K562 (cell line): ENCODE results near the gene BCR. TPM values are rescaled to one million over a fixed set of nuclear protein-coding genes. Genes with fewer than 3 reads are reported as not detected.

Source experiments
- ATAC-seq: fragments of 200-7000 bp; cut with Tn5 transposase; 3 replicates; pipeline ENCODE4 v1.9.1; 2020; ENCODE audit warnings: moderate library complexity
- BruUV-seq: library from RNA; stranded (reverse); fragments of 400-500 nt; replicated peaks from 2 replicates; lab custom pipeline; 2021; lab: Mats Ljungman, UMichigan
- CTCF ChIA-PET: fragments of 300-600 bp; formaldehyde crosslinking; extraction: SDS; loops from one replicate; lab custom pipeline; 2021; ENCODE audit warnings: low intra/inter-chr PET ratio; lab: Yijun Ruan, JAX
- POLR2A ChIA-PET: fragments of 300-600, 350-650 bp; sonication (Branson Sonifier 250); formaldehyde crosslinking; extraction: SDS; loops from one replicate; lab custom pipeline; 2021; ENCODE audit warnings: antibody characterized with exemption, inconsistent platforms; lab: Yijun Ruan, JAX
- DNase-seq, 4 experiments: peaks; one replicate each; pipeline versions ENCODE4 v3.0.0 to v3.0.0-alpha.2; 2011 to 2018; ENCODE audit warnings: low spot score in 3 of 4, mixed read lengths in 3 of 4; ENCODE audit errors: extremely low read depth in 1 of 4
- FAIRE-seq: peaks from 2 replicates; lab custom pipeline; 2011; peaks lifted over from hg19 to GRCh38; lab: Jason Lieb, UNC
- H2AFZ ChIP-seq: 2 replicates; pipeline ENCODE4 v1.6.0; 2011; ENCODE audit warnings: low read depth, low read length, control low read depth, inconsistent platforms
- H3K27ac ChIP-seq: fragments of 200-600 bp; 3 replicates; pipeline ENCODE4 v1.8.0; 2011; ENCODE audit warnings: low read depth, mild to moderate bottlenecking, control low read depth, inconsistent platforms, low read length, moderate library complexity, mixed read lengths; ENCODE audit errors: extremely low read depth
- H3K27me3 ChIP-seq, 2 experiments: fragments of 300-600 bp in 1 of 2; 2 replicates in 1 of 2; 3 replicates in 1 of 2; pipeline versions ENCODE4 v1.6.0 to v1.8.0; 2011; ENCODE audit warnings: inconsistent platforms in 2 of 2, low read length in 2 of 2, mild to moderate bottlenecking in 1 of 2, mixed read lengths in 1 of 2, moderate library complexity in 1 of 2; ENCODE audit not compliant: control insufficient read depth in 2 of 2, insufficient read depth in 2 of 2
- H3K36me3 ChIP-seq: fragments of 300-600 bp; 3 replicates; pipeline ENCODE4 v1.8.0; 2011; ENCODE audit warnings: mild to moderate bottlenecking, low read length, inconsistent platforms; ENCODE audit not compliant: control insufficient read depth, insufficient read depth
- H3K4me1 ChIP-seq, 2 experiments: fragments of 200-600 bp in 1 of 2; replicated peaks in 1 of 2; 2 replicates in 1 of 2; 3 replicates in 1 of 2; pipeline versions ENCODE4 v1.5.1 to v1.8.0; 2011; ENCODE audit warnings: inconsistent platforms in 2 of 2, low read length in 2 of 2, mild to moderate bottlenecking in 1 of 2, mixed read lengths in 1 of 2, moderate library complexity in 1 of 2; ENCODE audit not compliant: control insufficient read depth in 2 of 2, insufficient read depth in 2 of 2
- H3K4me2 ChIP-seq: 2 replicates; pipeline ENCODE4 v1.6.1; 2011; ENCODE audit warnings: low read length, control low read depth, inconsistent platforms, mixed read lengths; ENCODE audit not compliant: insufficient read depth
- H3K4me3 ChIP-seq: fragments of 200-600 bp; sonication (generic), shearing (Covaris generic); 2 replicates; pipeline ENCODE4 v1.5.1; 2016; ENCODE audit warnings: control low read depth, inconsistent platforms
- H3K79me2 ChIP-seq: fragments of 200-600 bp; 3 replicates; pipeline ENCODE4 v1.8.0; 2011; ENCODE audit warnings: low read length, inconsistent platforms; ENCODE audit not compliant: control insufficient read depth, insufficient read depth
- H3K9ac ChIP-seq, 2 experiments: 2 replicates each; pipeline versions ENCODE4 v1.6.0 to v1.6.1; 2011; ENCODE audit warnings: low read depth in 2 of 2, low read length in 2 of 2, control low read depth in 1 of 2, inconsistent platforms in 1 of 2, mild to moderate bottlenecking in 1 of 2, mixed read lengths in 1 of 2; ENCODE audit not compliant: insufficient read depth in 1 of 2
- H3K9me1 ChIP-seq: one replicate; pipeline ENCODE4 v1.6.0; 2011; ENCODE audit warnings: inconsistent platforms, mild to moderate bottlenecking, low read length, moderate library complexity; ENCODE audit not compliant: control insufficient read depth, insufficient read depth
- H3K9me3 ChIP-seq: replicated peaks from 2 replicates; pipeline ENCODE4 v1.5.1; 2011; ENCODE audit warnings: low read depth, low read length, inconsistent platforms; ENCODE audit not compliant: control insufficient read depth, insufficient read depth
- H4K20me1 ChIP-seq: replicated peaks from 2 replicates; pipeline ENCODE4 v1.6.1; 2011; ENCODE audit warnings: low read length, inconsistent platforms, mixed read lengths; ENCODE audit not compliant: control insufficient read depth, insufficient read depth
- BRCA1 ChIP-seq, 2 experiments: fragments of 450-650 bp in 1 of 2; sonication (generic) in 1 of 2; formaldehyde crosslinking in 1 of 2; IDR thresholded peaks; 2 replicates each; pipeline versions ENCODE4 v1.5.0 to v1.6.1; 2017 to 2020; ENCODE audit warnings: mild to moderate bottlenecking in 1 of 2, missing genetic modification reagents in 1 of 2
- ILK ChIP-seq: fragments of 450-650 bp; IDR thresholded peaks from 2 replicates; pipeline ENCODE4 v1.6.1; 2016; ENCODE audit warnings: missing genetic modification characterization, low read depth, mild to moderate bottlenecking, missing compliant biosample characterization, moderate library complexity, borderline replicate concordance
- MCM3 ChIP-seq: fragments of 450-650 bp; IDR thresholded peaks from 2 replicates; pipeline ENCODE4 v1.6.1; 2016
- NR2F6 ChIP-seq: fragments of 450-650 bp; formaldehyde crosslinking; IDR thresholded peaks from 2 replicates; pipeline ENCODE4 v1.4.0; 2020; ENCODE audit warnings: mild to moderate bottlenecking
- WGBS: fragments of 100-300 bp; shearing (Covaris generic); methylation state at CpG from one replicate; pipeline ENCODE4 v1.1.6; 2016; ENCODE audit warnings: low coverage, mixed read lengths; ENCODE audit not compliant: insufficient coverage; ENCODE audit errors: missing lambda C conversion rate; 5-methylcytosine and 5-hydroxymethylcytosine counted together
- in situ Hi-C: fragments of 300-500 bp; cut with MboI; formaldehyde crosslinking; loops from 4 replicates; pipeline ENCODE4 v1.15.0; 2018; ENCODE audit warnings: inconsistent platforms, mixed read lengths
- intact Hi-C: fragments of 100-400 bp; cut with micrococcal nuclease; formaldehyde crosslinking; loops from 2 replicates; pipeline ENCODE4 v1.14.2; 2022
- polyA plus RNA-seq, 8 experiments: library from polyadenylated mRNA; depleted of rRNA in 4 of 8; stranded (reverse) in 5 of 8; unstranded in 3 of 8; fragments of >200 nt; fragmentation: Nextera tagmentation in 2 of 8; fragmentation: Illumina TruSeq in 1 of 8; extraction: Ambion mirVana in 2 of 8; extraction: Trizol in 1 of 8; gene quantifications; 2 replicates each; pipeline versions ENCODE4 v1.2.1 to v1.2.3, GENCODE V29; 2011 to 2014; ENCODE audit warnings: inconsistent platforms in 1 of 8, missing spikeins in 1 of 8
- total RNA-seq, 7 experiments: library from RNA; depleted of rRNA in 6 of 7; stranded (reverse); fragments of >200 nt in 6 of 7; fragmentation: Illumina TruSeq in 2 of 7; extraction: Trizol in 2 of 7; gene quantifications; 2 replicates each; pipeline versions ENCODE4 v1.2.1 to v1.2.3, GENCODE V29; 2011 to 2021; ENCODE audit warnings: low replicate concordance in 1 of 7
- TF ChIP-seq, protein P1 (sequence below): fragments of 250-450 bp; sonication (Bioruptor Pico); IDR thresholded peaks from 2 replicates; pipeline ENCODE4 v1.4.0; 2020; ENCODE audit warnings: mild to moderate bottlenecking, moderate library complexity, borderline replicate concordance

BCR gene
- total and polyA plus RNA-seq, 9 of the 15 experiments (the other 6 are each of a cell fraction or from before 2014, with no cell fraction given): 0.41 to 150 (median 45.6) TPM

GRCh38 chr22:23231471-23232093, 51.3 kb downstream of the BCR start:
- TF ChIP-seq NR2F6 (CRISPR knock-in tag): no peak
- no peak for TF ChIP-seq BRCA1 (IDR thresholded peaks at IDR 0.05)
- TF ChIP-seq BRCA1 (CRISPR knock-in tag; IDR thresholded peaks at IDR 0.05): no peak
- no peak for TF ChIP-seq MCM3
- TF ChIP-seq ILK (tag): no peak
- TF ChIP-seq, protein P1, sequence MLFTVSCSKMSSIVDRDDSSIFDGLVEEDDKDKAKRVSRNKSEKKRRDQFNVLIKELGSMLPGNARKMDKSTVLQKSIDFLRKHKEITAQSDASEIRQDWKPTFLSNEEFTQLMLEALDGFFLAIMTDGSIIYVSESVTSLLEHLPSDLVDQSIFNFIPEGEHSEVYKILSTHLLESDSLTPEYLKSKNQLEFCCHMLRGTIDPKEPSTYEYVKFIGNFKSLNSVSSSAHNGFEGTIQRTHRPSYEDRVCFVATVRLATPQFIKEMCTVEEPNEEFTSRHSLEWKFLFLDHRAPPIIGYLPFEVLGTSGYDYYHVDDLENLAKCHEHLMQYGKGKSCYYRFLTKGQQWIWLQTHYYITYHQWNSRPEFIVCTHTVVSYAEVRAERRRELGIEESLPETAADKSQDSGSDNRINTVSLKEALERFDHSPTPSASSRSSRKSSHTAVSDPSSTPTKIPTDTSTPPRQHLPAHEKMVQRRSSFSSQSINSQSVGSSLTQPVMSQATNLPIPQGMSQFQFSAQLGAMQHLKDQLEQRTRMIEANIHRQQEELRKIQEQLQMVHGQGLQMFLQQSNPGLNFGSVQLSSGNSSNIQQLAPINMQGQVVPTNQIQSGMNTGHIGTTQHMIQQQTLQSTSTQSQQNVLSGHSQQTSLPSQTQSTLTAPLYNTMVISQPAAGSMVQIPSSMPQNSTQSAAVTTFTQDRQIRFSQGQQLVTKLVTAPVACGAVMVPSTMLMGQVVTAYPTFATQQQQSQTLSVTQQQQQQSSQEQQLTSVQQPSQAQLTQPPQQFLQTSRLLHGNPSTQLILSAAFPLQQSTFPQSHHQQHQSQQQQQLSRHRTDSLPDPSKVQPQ (CRISPR knock-in tag): no peak
- H3K27me3 ChIP-seq: no peaks in the 10 kb centered on the region
- no peaks in the 10 kb centered on the region for H3K9me3 ChIP-seq
- ATAC-seq: no peak
- H3K27ac ChIP-seq: no peak overlapping the region
- H2AFZ ChIP-seq: no peak overlapping the region
- H3K4me2 ChIP-seq: no peak overlapping the region
- BruUV-seq: no TSS peak
- DNase-seq: peak in 3 of 4 experiments; percentile 50 to 60 (median 60)
- peaks cover 3 to 13% of the 10 kb centered on the region in 2 experiments; a peak in 3 of 5 replicates for H3K4me1 ChIP-seq
- 84% methylated on average over 5 of the region's 5 CpGs for WGBS
- H3K9me1 ChIP-seq: peaks cover 30% of the 10 kb centered on the region
- no peak overlapping the region for H3K4me3 ChIP-seq
- H3K9ac ChIP-seq: peak overlapping the region in 1 of 2 experiments; percentile 21; a peak in 2 of 4 replicates
- in situ Hi-C loops (no loop called here), intact Hi-C loops (no loop called here)
- ChIA-PET CTCF (no interaction called here), POLR2A (interaction anchor here (0.9 to 80.1 kb wide), 4 partner anchors 16 to 45 kb away, joined by 3 to 3476 read pairs (median 177); partner anchors contain the start of genes BCR and RAB36)
- peaks cover 61% of the 10 kb centered on the region for H4K20me1 ChIP-seq
- peaks cover 13% of the 10 kb centered on the region; the same call in 2 of the 3 replicates for H3K36me3 ChIP-seq
- H3K79me2 ChIP-seq: peaks cover 92% of the 10 kb centered on the region
- FAIRE-seq: no peak
